IMR-90 (cell line): Measurements from ENCODE around the gene ERC2. TPM values are rescaled to one million over a fixed set of nuclear protein-coding genes. Genes with fewer than 3 reads are reported as not detected.
A peak's percentile ranks its signal among the peaks of the same experiment; 100 is the strongest.

ENCODE experiments used
- ATAC-seq: fragments of 200-7000 bp; cut with Tn5 transposase; 2 replicates; pipeline ENCODE4 v1.9.1; 2020; ENCODE audit warnings: low read depth, mild to moderate bottlenecking, moderate library complexity
- BruUV-seq: library from RNA; stranded (reverse); fragments of 400-500 nt; replicated peaks from 2 replicates; lab custom pipeline; 2021; lab: Mats Ljungman, UMichigan
- CTCF ChIA-PET: fragments of 300-600 bp; formaldehyde crosslinking; extraction: SDS; loops from one replicate; lab custom pipeline; 2021; ENCODE audit warnings: antibody characterized with exemption; lab: Yijun Ruan, JAX
- POLR2A ChIA-PET: fragments of 300-600 bp; sonication (Branson Sonifier 250); formaldehyde crosslinking; loops from one replicate; lab custom pipeline; 2022; ENCODE audit warnings: antibody characterized with exemption; ENCODE audit not compliant: unreplicated experiment; lab: Charles Lee
- DNase-seq: peaks from one replicate; pipeline ENCODE4 v3.0.0; 2013
- H2AFZ ChIP-seq: replicated peaks from 2 replicates; pipeline ENCODE3; 2013; ENCODE audit warnings: low read length, mild to moderate bottlenecking; ENCODE audit not compliant: poor library complexity
- H2AK5ac ChIP-seq: 2 replicates; pipeline ENCODE4 v1.6.1; 2013; ENCODE audit warnings: low read depth, low read length, inconsistent platforms
- H2AK9ac ChIP-seq: replicated peaks from 2 replicates; pipeline ENCODE3; 2013; ENCODE audit warnings: mild to moderate bottlenecking, low read depth, low read length, moderate library complexity; ENCODE audit not compliant: poor library complexity
- H2BK120ac ChIP-seq: 2 replicates; pipeline ENCODE4 v1.6.1; 2013; ENCODE audit warnings: low read depth, low read length, inconsistent platforms
- H2BK15ac ChIP-seq: 3 replicates; pipeline ENCODE4 v1.6.1; 2013; ENCODE audit warnings: low read depth, low read length, inconsistent platforms
- H2BK20ac ChIP-seq: 2 replicates; pipeline ENCODE4 v1.6.1; 2013; ENCODE audit warnings: low read depth, mild to moderate bottlenecking, inconsistent platforms, low read length, moderate library complexity
- H2BK5ac ChIP-seq: 2 replicates; pipeline ENCODE4 v1.6.1; 2013; ENCODE audit warnings: mild to moderate bottlenecking, low read depth, low read length, inconsistent platforms; ENCODE audit not compliant: poor library complexity, severe bottlenecking
- H3K14ac ChIP-seq: replicated peaks from 2 replicates; pipeline ENCODE4 v1.6.1; 2013; ENCODE audit warnings: low read depth, low read length, inconsistent platforms
- H3K18ac ChIP-seq: 2 replicates; pipeline ENCODE4 v1.6.1; 2013; ENCODE audit warnings: low read depth, low read length, control low read depth
- H3K23ac ChIP-seq: 2 replicates; pipeline ENCODE4 v1.6.1; 2013; ENCODE audit warnings: low read depth, low read length, inconsistent platforms
- H3K27ac ChIP-seq: 2 replicates; pipeline ENCODE4 v1.5.1; 2013; ENCODE audit warnings: mild to moderate bottlenecking, control low read depth, low read length; ENCODE audit not compliant: insufficient read depth
- H3K27me3 ChIP-seq: 2 replicates; pipeline ENCODE4 v1.6.1; 2013; ENCODE audit warnings: low read length; ENCODE audit not compliant: control insufficient read depth, insufficient read depth
- H3K36me3 ChIP-seq: 2 replicates; pipeline ENCODE4 v1.6.1; 2013; ENCODE audit warnings: low read length, mixed read lengths; ENCODE audit not compliant: control insufficient read depth, insufficient read depth
- H3K4ac ChIP-seq: 2 replicates; pipeline ENCODE4 v1.6.1; 2013; ENCODE audit warnings: low read depth, low read length, inconsistent platforms
- H3K4me1 ChIP-seq: 2 replicates; pipeline ENCODE4 v1.6.1; 2013; ENCODE audit warnings: low read length, mixed read lengths; ENCODE audit not compliant: control insufficient read depth, insufficient read depth
- H3K4me2 ChIP-seq: 2 replicates; pipeline ENCODE4 v1.6.1; 2013; ENCODE audit warnings: low read depth, mild to moderate bottlenecking, control low read depth, low read length, moderate library complexity
- H3K4me3 ChIP-seq: 2 replicates; pipeline ENCODE4 v1.5.1; 2013; ENCODE audit warnings: low read depth, mild to moderate bottlenecking, control low read depth, low read length, moderate library complexity; ENCODE audit not compliant: insufficient read depth
- H3K56ac ChIP-seq: 2 replicates; pipeline ENCODE4 v1.6.1; 2013; ENCODE audit warnings: low read length, inconsistent platforms; ENCODE audit not compliant: insufficient read depth; ENCODE audit errors: extremely low read depth
- H3K79me1 ChIP-seq, 2 experiments: 2 replicates each; pipeline ENCODE4 v1.6.1; 2013; ENCODE audit warnings: low read length in 2 of 2, inconsistent platforms in 1 of 2, low read depth in 1 of 2
- H3K9ac ChIP-seq: 2 replicates; pipeline ENCODE4 v1.6.1; 2013; ENCODE audit warnings: low read depth, low read length, control low read depth
- H3K9me1 ChIP-seq: 2 replicates; pipeline ENCODE4 v1.6.1; 2013; ENCODE audit warnings: low read length, inconsistent platforms; ENCODE audit not compliant: insufficient read depth
- H3K9me3 ChIP-seq: 2 replicates; pipeline ENCODE4 v1.6.1; 2013; ENCODE audit warnings: low read length; ENCODE audit not compliant: control insufficient read depth, insufficient read depth
- H4K20me1 ChIP-seq: 2 replicates; pipeline ENCODE4 v1.6.1; 2013; ENCODE audit warnings: low read length, inconsistent platforms; ENCODE audit not compliant: insufficient read depth
- H4K5ac ChIP-seq: 2 replicates; pipeline ENCODE4 v1.6.1; 2013; ENCODE audit warnings: mild to moderate bottlenecking, low read depth, low read length, control low read depth
- H4K8ac ChIP-seq, 2 experiments: 2 replicates each; pipeline ENCODE4 v1.6.1; 2013; ENCODE audit warnings: low read depth in 2 of 2, low read length in 2 of 2, control low read depth in 1 of 2, inconsistent platforms in 1 of 2
- H4K91ac ChIP-seq: 2 replicates; pipeline ENCODE4 v1.6.1; 2013; ENCODE audit warnings: low read depth, low read length, inconsistent platforms; ENCODE audit not compliant: insufficient read depth
- BHLHE40 ChIP-seq: fragments of 150-350 bp; IDR thresholded peaks from 2 replicates; pipeline ENCODE4 v1.6.1; 2016; ENCODE audit warnings: mild to moderate bottlenecking, low read depth, low read length
- CEBPB ChIP-seq: IDR thresholded peaks from 2 replicates; pipeline ENCODE4 v1.6.1; 2012; ENCODE audit warnings: low read depth, low read length, improper control_type of control experiment
- CHD1 ChIP-seq: IDR thresholded peaks from 2 replicates; pipeline ENCODE4 v1.6.1; 2012; ENCODE audit warnings: low read depth, low read length, improper control_type of control experiment
- ELK1 ChIP-seq: fragments of 150-350 bp; IDR thresholded peaks from 2 replicates; pipeline ENCODE4 v1.6.1; 2016; ENCODE audit warnings: low read depth, mild to moderate bottlenecking, low read length, moderate library complexity, borderline replicate concordance
- FOS ChIP-seq: fragments of 150-350 bp; IDR thresholded peaks from 2 replicates; pipeline ENCODE4 v1.6.1; 2016; ENCODE audit warnings: low read depth, low read length
- MAFK ChIP-seq: IDR thresholded peaks from 2 replicates; pipeline ENCODE4 v1.6.1; 2012; ENCODE audit warnings: low read depth, low read length, improper control_type of control experiment
- MAZ ChIP-seq: IDR thresholded peaks from 2 replicates; pipeline ENCODE4 v1.6.1; 2012; ENCODE audit warnings: low read depth, mild to moderate bottlenecking, low read length, improper control_type of control experiment, moderate library complexity, borderline replicate concordance
- MXI1 ChIP-seq: IDR thresholded peaks from 2 replicates; pipeline ENCODE4 v1.6.1; 2012; ENCODE audit warnings: low read depth, mild to moderate bottlenecking, low read length, moderate library complexity, borderline replicate concordance
- NFE2L2 ChIP-seq: fragments of 150-350 bp; IDR thresholded peaks from 2 replicates; pipeline ENCODE4 v1.6.1; 2016; ENCODE audit warnings: low read depth, mild to moderate bottlenecking, low read length
- POLR2A ChIP-seq: IDR thresholded peaks from 2 replicates; pipeline ENCODE4 v1.6.1; 2012; ENCODE audit warnings: mild to moderate bottlenecking, low read depth, low read length
- RAD21 ChIP-seq: IDR thresholded peaks from 2 replicates; pipeline ENCODE4 v1.6.1; 2012; ENCODE audit warnings: low read length, improper control_type of control experiment
- RCOR1 ChIP-seq: IDR thresholded peaks from 2 replicates; pipeline ENCODE4 v1.6.1; 2012; ENCODE audit warnings: mild to moderate bottlenecking, low read length, improper control_type of control experiment; ENCODE audit not compliant: insufficient replicate concordance
- RFX5 ChIP-seq: IDR thresholded peaks from 2 replicates; pipeline ENCODE4 v1.8.0; 2012; ENCODE audit warnings: low read depth, mild to moderate bottlenecking, low read length, moderate library complexity
- WGBS, 2 experiments: methylation state at CpG; one replicate each; pipeline versions ENCODE4 v1.1.5 to v1.1.7; 2013; ENCODE audit warnings: missing lambda C conversion rate in 2 of 2; ENCODE audit not compliant: insufficient read length in 1 of 2; ENCODE audit errors: extremely low coverage in 2 of 2; 5-methylcytosine and 5-hydroxymethylcytosine counted together
- dilution Hi-C: fragments of 300-500 bp; cut with HindIII; formaldehyde crosslinking; loops from one replicate; pipeline ENCODE4 v1.14.3; 2018; ENCODE audit warnings: low sequenced_read_pairs; ENCODE audit not compliant: unreplicated experiment
- in situ Hi-C: fragments of 300-500 bp; cut with MboI; formaldehyde crosslinking; loops from 3 replicates; pipeline ENCODE4 v1.14.3; 2019; ENCODE audit warnings: low sequenced_read_pairs, inconsistent platforms, mixed read lengths
- intact Hi-C: fragments of 100-400 bp; cut with micrococcal nuclease; formaldehyde crosslinking; loops from 2 replicates; pipeline ENCODE4 v1.10.0; 2022
- polyA plus RNA-seq, 3 experiments: library from polyadenylated mRNA; depleted of rRNA; stranded (reverse); fragments of >200 nt; gene quantifications; 2 replicates each; pipeline ENCODE4 v1.2.3, GENCODE V29; 2012; ENCODE audit warnings: low replicate concordance in 1 of 3
- total RNA-seq: library from RNA; depleted of rRNA; stranded (reverse); fragments of >200 nt; gene quantifications from 2 replicates; pipeline ENCODE4 v1.2.3, GENCODE V29; 2012
- TF ChIP-seq, protein P1 (sequence below): fragments of 150-350 bp; IDR thresholded peaks from 2 replicates; pipeline ENCODE4 v1.6.1; 2017; ENCODE audit warnings: mild to moderate bottlenecking, antibody characterized with exemption, low read length, low read depth
- TF ChIP-seq, protein P2 (sequence below): conservative IDR thresholded peaks from 2 replicates; pipeline ENCODE4 v1.5.1; 2012; ENCODE audit warnings: mild to moderate bottlenecking, low read depth, low read length, improper control_type of control experiment

ERC2 gene
- total and polyA plus RNA-seq, 2 of the 4 experiments (the other 2 are of a cell fraction) = 0.17 to 0.18 TPM

GRCh38 chr3:55750525-55750924 lies 717.7 kb downstream of the ERC2 start:
- no TSS peak for BruUV-seq
- Histone ChIP-seq H3K18ac (peak overlapping the region; percentile 30; the same call in 1 of the 2 replicates), H2AK9ac (no peak overlapping the region), H3K23ac (no peak overlapping the region), H2BK15ac (no peak overlapping the region), H4K8ac (no peak overlapping the region), H2AFZ (no peak overlapping the region), H3K14ac (no peak overlapping the region), H3K27ac (peak overlapping the region; percentile 26; the same call in 1 of the 2 replicates), H2BK120ac (peak overlapping the region; percentile 17; the same call in 1 of the 2 replicates), H2BK5ac (peak overlapping the region; percentile 12), H3K9me3 (no peaks in the 10 kb centered on the region), H3K4me3 (no peak overlapping the region), H3K9me1 (peaks cover 3% of the 10 kb centered on the region; the same call in 1 of the 2 replicates), H3K79me1 (no peaks in the 10 kb centered on the region), H3K4me2 (no peak overlapping the region), H3K4ac (no peak overlapping the region), H2AK5ac (no peak overlapping the region; the same call in 1 of the 2 replicates), H4K5ac (no peak overlapping the region), H3K4me1 (peaks cover 2% of the 10 kb centered on the region; the same call in 1 of the 2 replicates), H3K56ac (no peak overlapping the region), H4K91ac (peak overlapping the region; percentile 18; the same call in 1 of the 2 replicates), H3K27me3 (peaks cover 9% of the 10 kb centered on the region; the same call in 1 of the 2 replicates), H4K20me1 (no peaks in the 10 kb centered on the region), H2BK20ac (0 out of 2 replicates have a peak overlapping the region, but pooled peaks have one; percentile 18), H3K9ac (no peak overlapping the region), H3K36me3 (no peaks in the 10 kb centered on the region)
- dilution Hi-C loops (no loop called here), intact Hi-C loops (loop anchor here (1.0 kb wide), 1 partner anchor 265 kb away; no protein-coding TSS in a partner anchor), in situ Hi-C loops (no loop called here)
- CTCF ChIA-PET = interaction anchor here (0.6 kb wide), 1 partner anchor 880 kb away, joined by 3 read pairs; no protein-coding TSS in a partner anchor
- TF ChIP-seq, protein P1, sequence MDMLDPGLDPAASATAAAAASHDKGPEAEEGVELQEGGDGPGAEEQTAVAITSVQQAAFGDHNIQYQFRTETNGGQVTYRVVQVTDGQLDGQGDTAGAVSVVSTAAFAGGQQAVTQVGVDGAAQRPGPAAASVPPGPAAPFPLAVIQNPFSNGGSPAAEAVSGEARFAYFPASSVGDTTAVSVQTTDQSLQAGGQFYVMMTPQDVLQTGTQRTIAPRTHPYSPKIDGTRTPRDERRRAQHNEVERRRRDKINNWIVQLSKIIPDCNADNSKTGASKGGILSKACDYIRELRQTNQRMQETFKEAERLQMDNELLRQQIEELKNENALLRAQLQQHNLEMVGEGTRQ = no peak
- TF ChIP-seq MAFK (no peak), ELK1 (no peak), NFE2L2 (no peak), FOS (peak; percentile 42; the same call in 1 of the 2 replicates), MAZ (no peak), POLR2A (no peak), CHD1 (no peak), MXI1 (no peak), CEBPB (peak; percentile 90), RFX5 (no peak), RCOR1 (peak; percentile 33), RAD21 (no peak), BHLHE40 (no peak)
- TF ChIP-seq, protein P2, sequence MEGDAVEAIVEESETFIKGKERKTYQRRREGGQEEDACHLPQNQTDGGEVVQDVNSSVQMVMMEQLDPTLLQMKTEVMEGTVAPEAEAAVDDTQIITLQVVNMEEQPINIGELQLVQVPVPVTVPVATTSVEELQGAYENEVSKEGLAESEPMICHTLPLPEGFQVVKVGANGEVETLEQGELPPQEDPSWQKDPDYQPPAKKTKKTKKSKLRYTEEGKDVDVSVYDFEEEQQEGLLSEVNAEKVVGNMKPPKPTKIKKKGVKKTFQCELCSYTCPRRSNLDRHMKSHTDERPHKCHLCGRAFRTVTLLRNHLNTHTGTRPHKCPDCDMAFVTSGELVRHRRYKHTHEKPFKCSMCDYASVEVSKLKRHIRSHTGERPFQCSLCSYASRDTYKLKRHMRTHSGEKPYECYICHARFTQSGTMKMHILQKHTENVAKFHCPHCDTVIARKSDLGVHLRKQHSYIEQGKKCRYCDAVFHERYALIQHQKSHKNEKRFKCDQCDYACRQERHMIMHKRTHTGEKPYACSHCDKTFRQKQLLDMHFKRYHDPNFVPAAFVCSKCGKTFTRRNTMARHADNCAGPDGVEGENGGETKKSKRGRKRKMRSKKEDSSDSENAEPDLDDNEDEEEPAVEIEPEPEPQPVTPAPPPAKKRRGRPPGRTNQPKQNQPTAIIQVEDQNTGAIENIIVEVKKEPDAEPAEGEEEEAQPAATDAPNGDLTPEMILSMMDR = no peak
- ATAC-seq (peak; percentile 86), DNase-seq (peak; percentile 87)
- 58% methylated on average over 2 of the region's 6 CpGs; no CpG with 5 or more reads in 1 of the 2 experiments for WGBS, 2 experiments
- POLR2A ChIA-PET = no interaction called here
